HG02610 (cell line): ENCODE data around the gene MATK.

Source experiments
- ATAC-seq: cut with Tn5 transposase; IDR thresholded peaks from one replicate; pipeline ENCODE4 v1.9.1; 2021; ENCODE audit warnings: mild to moderate bottlenecking, moderate library complexity; ENCODE audit not compliant: unreplicated experiment

MATK gene

DNA sequence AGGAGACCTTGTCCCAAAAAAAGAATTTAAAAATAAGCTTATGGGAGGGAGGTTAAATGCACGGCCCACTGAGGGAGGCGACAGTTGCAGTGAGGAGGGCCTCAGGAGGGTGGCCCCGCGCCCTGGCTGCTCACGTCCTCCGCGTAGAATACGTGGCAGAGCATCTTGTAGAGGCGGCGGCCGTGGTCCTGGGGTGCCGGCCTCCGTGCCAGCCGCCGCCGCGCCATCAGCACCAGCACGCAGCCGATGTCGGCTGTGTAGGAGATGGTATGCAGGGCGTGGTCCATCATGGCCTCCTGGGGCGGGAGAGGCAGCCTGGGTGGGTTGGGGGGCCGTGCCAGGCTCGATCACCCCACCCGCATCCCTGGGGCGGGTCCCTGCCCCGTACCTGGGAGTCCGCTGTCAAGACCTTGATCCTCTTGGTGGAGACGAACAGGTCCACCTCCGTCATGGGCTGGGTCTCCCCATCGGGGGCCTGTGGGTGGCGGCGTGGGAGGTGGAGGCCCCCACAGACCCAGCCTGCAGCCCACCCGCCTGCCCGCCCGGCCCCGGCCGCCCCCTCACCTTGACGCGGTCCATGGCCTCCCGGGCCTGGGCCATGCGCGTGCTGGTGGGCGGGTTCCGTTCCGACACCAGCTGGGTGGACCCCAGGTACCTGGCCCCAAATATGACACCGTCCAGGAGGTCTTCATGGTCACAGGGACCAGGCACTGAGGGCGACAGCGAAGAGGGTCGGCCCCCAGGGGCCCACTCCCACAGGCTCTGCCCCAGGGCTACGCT lies 32.4 kb downstream of the MATK start:
- ATAC-seq: no peak

DNA sequence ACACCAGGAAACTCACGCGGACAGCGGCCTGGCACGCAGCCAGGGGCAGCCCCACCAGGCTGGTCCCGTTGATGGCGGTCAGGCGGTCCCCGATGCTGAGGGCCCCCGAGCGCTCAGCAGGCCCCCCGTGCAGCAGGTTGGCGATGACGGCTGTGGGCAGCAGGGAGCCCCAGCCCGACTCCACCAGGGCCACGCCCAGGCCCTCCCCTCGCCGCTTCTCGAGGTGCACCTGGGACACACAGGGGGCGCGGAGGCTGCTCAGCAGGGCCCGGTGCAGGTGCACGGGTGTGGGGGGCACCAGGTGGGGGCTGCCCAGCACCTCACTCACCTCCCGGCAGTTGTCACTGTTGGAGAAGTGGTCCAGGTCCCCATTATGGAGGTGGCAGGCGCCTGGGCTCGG lies 33.7 kb downstream of the MATK start:
- ATAC-seq: no peak

DNA sequence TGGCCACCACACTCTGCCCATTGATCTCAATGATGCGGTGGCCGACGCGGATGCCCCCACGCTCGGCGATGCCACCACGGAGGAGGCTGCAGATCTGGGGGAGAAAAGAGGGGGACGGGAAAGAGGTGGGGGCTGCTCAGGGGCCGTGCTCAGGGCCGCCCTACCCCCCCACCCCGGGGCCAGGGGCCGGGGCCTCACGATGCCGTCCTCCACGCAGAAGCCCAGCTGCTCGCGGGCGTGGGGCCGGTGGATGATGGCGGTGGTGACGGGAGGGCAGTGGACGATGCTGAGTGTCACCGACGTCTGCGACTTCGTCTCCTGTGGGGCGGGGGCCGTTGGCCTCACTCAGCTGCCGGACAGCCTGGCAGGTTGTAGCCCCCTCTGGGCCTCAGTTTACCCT lies 34.9 kb downstream of the MATK start:
- ATAC-seq: no peak

DNA sequence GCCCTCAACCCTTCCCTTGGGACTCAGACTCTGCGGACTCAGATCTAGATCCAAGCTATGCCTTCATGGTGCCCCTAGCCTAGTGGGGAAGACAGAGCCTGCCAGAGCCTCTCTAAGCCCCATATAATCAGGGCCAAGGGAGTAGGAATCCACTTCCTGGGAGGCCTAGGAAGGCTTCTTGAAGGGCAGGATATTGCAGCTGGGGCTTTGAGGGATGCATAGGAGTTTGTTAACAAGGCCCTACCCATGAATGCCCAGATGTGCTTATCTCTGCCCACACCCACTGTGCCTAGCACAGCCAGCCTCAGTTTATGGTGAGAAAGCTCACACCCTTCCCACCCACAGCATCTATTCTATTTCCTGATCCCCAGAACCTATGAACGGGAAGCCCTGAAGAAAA lies 36.0 kb downstream of the MATK start:
- no peak for ATAC-seq

DNA sequence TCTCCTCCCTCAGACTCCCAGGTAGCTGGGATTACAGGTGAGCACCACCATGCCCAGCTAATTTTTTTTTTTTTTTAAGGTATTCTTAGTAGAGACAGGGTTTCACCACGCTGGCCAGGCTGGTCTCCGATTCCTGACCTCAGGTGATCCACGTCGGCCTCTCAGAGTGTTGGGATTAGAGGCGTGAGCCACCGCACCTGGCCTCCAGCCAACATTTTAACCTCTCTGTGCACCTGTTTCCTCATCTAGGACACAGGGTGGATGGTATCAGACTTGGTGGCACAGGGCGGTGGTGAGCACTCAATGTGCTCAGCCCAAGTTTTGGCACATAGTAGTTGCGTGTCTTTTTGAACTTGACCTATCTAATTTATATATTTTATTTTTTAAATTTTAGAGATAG lies 37.2 kb downstream of the MATK start:
- ATAC-seq: no peak

DNA sequence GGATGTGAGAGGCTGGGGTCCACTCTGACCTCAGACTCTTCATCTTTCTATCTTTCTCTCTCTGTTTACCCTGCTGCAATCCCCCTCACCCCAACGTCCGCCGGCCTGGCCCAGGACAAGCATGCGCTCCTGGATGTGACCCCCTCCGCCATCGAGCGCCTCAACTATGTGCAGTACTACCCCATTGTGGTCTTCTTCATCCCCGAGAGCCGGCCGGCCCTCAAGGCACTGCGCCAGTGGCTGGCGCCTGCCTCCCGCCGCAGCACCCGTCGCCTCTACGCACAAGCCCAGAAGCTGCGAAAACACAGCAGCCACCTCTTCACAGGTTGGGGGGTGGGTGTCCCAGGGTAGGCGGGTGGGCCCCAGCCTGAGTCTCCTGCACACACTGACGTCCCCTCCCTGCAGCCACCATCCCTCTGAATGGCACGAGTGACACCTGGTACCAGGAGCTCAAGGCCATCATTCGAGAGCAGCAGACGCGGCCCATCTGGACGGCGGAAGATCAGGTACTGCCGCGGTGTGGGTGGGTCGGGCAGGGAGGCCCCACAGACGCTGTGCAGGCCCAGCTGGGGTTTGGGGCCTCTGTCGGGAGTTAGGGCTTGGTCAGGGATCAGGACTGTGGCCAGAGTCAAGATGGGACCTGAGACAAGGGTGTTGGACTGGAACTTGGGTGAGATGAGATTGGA lies 39.7 kb downstream of the MATK start:
- no peak for ATAC-seq

DNA sequence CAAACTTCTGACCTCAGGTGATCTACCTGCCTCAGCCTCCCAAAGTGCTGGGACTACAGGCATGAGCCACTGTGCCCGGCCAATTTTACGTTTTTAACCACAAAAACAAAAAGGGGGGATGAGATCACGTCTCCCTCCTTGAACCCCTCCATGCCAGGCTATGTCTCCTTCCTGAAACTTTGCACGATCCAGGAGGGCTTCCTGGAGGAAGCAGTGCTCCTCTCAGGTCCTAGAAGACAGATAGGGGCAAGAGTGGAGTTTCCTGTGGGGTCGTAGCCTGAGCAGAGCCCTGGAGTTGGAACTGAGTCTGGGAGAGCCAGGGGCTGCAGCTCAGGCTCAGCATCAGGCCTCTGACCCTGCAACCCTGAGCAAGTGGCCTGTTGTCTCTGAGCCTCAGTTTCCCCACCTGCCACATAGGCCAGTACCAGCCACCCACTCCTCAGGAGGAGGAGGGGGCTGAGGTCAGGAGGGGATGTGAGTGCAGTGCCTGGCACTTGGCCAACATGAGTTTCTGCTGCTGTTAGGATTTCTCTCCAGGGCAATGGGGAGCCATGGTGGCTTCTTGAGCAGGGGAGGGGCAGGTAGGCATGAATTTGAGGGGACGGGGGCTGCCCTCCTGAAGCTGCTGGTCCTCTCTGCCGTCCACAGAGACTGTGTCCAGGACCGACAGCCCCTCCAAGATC lies 40.7 kb downstream of the MATK start:
- no peak for ATAC-seq

DNA sequence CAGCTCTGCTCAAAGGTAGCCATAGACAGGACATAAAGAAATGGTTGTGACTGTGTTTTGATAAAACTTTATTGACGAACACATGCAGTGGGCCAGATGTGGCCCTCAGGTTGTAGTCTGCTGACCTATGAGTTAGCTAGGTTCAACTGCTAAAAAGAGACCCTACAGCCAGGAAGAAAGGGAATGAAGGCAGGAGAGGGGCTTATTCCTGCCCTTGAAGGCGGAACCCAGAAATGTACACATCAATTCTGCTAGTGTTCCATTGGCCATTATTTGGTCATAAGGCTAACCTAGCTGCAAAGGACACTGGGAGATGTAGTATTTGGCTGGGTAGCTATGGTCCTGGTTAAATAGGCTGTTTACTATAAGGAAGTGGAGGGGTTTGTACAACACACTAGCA lies 42.7 kb downstream of the MATK start:
- no peak for ATAC-seq

DNA sequence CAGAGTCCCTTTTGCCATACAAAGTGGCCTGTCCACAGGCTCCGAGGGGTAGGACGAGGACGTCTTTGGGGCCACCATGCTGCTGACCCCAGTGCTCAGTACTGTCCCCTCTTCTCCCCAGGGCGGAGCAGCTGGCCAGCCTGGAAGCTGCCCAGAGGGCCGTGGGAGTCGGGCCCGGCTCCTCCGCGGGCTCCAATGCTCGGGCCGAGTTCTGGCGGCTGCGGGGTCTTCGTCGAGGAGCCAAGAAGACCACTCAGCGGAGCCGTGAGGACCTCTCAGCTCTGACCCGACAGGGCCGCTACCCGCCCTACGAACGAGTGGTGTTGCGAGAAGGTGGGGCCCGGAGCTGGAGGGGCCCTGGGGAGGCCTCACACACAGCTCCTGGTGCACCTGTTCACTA lies 45.8 kb downstream of the MATK start:
- ATAC-seq: no peak

DNA sequence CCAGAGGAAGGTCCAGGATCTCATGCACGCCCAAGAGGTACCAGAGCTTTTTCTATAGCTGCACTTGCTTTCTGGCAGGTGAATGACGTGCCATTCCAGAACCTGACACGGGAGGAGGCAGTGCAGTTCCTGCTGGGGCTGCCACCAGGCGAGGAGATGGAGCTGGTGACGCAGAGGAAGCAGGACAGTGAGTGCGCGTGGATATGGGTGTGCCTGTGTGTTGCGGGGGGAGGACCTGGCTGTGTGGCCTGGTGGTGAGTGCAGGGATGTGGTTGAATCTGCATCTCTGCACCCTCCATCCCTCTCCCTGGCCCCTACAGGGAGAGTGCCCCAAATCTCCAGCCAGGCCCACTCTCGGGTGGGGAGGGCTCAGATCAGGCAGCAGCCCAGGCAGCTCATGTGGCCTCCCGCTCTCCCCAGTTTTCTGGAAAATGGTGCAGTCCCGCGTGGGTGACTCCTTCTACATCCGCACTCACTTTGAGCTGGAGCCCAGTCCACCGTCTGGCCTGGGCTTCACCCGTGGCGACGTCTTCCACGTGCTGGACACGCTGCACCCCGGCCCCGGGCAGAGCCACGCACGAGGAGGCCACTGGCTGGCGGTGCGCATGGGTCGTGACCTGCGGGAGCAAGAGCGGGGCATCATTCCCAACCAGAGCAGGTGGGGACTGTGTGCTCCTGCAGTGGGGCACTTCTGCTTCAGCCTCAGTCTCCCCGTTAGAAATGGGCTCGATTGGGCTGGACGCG lies 47.5 kb downstream of the MATK start:
- ATAC-seq: no peak

DNA sequence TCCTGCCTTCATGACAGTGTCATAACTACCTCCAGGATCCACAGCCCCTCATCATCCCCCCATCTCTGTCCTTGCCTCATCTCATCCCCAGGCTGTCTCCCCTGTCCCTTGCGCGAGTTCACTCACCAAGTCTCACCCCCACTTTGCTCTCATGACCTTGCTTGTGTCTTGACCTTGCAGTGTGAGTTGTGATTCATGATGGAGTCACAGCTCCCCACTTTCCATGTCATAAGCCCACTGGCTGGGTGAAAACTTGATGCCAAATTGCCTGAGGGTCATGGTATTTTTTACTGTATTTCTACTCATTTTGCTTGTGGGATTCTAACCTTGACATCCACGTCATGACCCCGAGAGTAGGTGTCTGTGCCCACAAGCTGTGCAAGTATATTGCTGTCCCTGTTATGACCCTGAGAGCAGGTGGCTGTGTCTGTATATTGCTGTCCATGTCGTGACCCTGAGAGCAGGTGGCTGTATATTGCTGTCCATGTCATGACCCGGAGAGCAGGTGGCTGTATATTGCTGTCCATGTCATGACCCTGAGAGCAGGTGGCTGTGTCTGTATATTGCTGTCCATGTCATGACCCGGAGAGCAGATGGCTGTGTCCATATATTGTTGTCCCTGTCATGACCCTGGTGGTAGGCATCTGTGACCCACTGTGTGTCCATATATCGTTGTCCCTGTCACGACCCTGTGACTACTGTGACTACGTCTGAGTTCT lies 48.5 kb downstream of the MATK start:
- ATAC-seq: no peak

DNA sequence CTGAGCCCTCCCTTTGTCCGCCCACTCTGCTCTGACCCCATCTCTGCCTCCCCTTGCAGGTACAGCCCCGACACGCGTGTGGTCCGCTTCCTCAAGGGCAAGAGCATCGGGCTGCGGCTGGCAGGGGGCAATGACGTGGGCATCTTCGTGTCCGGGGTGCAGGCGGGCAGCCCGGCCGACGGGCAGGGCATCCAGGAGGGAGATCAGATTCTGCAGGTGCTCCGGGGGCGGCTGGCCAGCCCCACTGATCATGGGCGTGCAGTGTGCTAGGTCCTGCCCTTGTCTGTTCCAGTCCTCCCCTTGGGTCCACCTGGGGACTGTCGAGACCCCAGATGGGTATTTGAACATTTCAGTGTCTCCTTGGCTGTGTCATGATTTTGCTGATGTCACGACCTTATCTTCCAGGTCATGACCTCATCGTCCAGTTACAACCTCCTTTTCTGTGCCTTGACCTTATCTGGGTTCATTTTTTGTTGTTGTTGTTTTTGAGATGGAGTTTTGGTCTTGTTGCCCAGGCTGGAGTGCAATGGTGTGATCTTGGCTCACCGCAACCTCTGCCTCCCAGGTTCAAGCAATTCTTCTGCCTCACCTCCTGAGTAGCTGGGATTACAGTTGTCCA lies 50.0 kb downstream of the MATK start:
- ATAC-seq: no peak

DNA sequence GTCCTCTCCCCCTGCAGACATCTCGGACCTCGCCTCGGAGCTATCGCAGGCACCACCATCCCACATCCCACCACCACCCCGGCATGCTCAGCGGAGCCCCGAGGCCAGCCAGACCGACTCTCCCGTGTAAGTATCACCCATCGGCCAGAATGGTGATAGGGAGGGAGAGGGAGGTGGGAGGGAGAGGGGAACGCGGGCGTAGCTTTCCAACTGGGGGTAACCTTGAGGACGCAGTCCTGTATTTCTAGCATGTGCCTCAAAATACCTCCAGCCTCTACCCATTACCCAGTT lies 51.9 kb downstream of the MATK start:
- ATAC-seq: no peak

DNA sequence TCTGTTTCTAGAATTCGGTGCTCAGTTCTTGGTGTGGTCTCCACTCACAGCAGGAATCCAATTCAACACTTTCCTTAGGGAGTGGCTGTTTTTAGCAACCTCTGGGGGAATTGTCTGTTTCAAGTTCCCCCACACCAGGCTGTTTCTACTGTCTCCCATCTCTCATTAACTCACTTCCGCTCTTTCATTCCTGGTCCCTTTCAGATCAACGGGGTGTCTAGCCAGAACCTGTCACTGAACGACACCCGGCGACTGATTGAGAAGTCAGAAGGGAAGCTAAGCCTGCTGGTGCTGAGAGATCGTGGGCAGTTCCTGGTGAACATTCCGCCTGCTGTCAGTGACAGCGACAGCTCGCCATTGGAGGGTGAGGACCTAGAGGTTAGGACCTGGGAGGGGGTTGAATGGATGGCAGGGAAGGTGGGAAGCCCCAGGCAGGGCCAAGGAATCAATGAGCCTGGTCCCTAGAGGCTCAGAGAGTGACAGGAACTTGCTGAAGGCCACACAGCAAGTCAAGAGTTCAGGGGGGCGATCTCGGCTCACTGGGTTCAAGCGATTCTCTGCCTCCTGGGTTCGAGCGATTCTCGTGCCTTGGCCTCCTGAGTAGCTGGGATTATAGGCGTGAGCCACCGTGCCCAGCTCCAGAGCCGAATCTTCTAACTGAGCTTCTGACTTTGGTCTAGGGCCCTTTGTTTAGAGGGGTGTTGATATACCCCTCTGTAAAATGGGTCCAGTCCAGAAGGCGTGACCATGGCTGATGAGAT lies 52.5 kb downstream of the MATK start:
- no peak for ATAC-seq

DNA sequence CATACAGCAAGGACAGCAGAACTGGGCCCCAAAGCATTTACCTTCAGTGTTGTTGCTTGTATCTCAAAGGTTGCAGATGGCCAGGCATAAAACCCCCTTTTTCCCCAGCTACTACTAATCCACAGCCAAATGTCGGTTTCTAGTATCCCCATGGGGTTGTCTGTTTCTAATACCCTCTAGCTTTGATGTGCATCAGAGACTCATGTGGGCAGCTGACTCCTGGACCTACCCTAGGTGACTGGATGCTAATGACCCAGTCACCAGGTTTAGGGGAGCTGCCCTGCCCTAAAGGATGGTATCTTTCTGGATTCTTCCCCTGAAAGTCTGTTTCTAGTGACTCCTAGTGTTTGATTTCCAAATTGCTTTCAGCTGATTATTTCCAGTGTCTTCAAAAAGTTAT lies 54.1 kb downstream of the MATK start:
- no peak for ATAC-seq

DNA sequence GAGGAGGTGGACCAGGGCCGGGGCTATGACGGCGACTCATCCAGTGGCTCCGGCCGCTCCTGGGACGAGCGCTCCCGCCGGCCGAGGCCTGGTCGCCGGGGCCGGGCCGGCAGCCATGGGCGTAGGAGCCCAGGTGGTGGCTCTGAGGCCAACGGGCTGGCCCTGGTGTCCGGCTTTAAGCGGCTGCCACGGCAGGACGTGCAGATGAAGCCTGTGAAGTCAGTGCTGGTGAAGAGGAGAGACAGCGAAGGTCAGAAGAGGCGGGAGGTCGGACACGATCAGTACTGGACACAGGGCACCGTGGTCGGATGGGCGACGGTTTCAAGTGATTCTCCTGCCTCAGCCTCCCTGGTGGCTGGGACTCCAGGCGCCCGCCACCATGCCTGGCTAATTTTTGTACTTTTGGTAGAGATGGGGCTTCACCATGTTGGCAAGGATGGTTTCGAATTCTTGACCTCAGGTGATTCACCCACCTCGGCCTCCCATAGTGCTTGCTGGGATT lies 55.7 kb downstream of the MATK start:
- no peak for ATAC-seq
